HL-60 (cell line): ENCODE results near the gene PAQR9.

ENCODE experiments used
- DNase-seq, 2 experiments: peaks; one replicate each; pipeline ENCODE4 v3.0.0-alpha.2; 2010 to 2020; ENCODE audit warnings: low read depth in 1 of 2, low spot score in 1 of 2
- H3K27ac ChIP-seq: fragments of 250-450 bp; sonication (Bioruptor Pico); replicated peaks from 2 replicates; pipeline ENCODE4 v1.5.1; 2020; ENCODE audit warnings: mild to moderate bottlenecking, moderate library complexity
- H3K27me3 ChIP-seq: fragments of 250-450 bp; sonication (Bioruptor Pico); 2 replicates; pipeline ENCODE4 v1.5.1; 2021; ENCODE audit warnings: mild to moderate bottlenecking, moderate library complexity; ENCODE audit not compliant: insufficient read depth, poor library complexity, severe bottlenecking
- H3K4me3 ChIP-seq: replicated peaks from 2 replicates; pipeline ENCODE4 v1.5.1; 2011; ENCODE audit warnings: mild to moderate bottlenecking, control low read depth, low read length; ENCODE audit not compliant: insufficient read depth
- CTCF ChIP-seq: IDR thresholded peaks from one replicate; pipeline ENCODE4 v1.5.1; 2011; ENCODE audit warnings: low read length, control low read depth, inconsistent platforms; ENCODE audit not compliant: insufficient read depth
- GABPA ChIP-seq: IDR thresholded peaks from 2 replicates; pipeline ENCODE4 v1.6.1; 2012; ENCODE audit warnings: low read depth
- POLR2AphosphoS5 ChIP-seq: IDR thresholded peaks from 2 replicates; pipeline ENCODE4 v1.6.1; 2012; ENCODE audit warnings: low read depth
- REST ChIP-seq: IDR thresholded peaks from 2 replicates; pipeline ENCODE4 v1.6.1; 2012; ENCODE audit warnings: low read depth; ENCODE audit not compliant: insufficient replicate concordance
- SPI1 ChIP-seq: IDR thresholded peaks from 2 replicates; pipeline ENCODE4 v1.6.1; 2012; ENCODE audit warnings: low read depth, mild to moderate bottlenecking, borderline replicate concordance

PAQR9 gene

GRCh38 chr3:143001369-143002082 lies 38.1 kb upstream of the PAQR9 start, which contains the start of gene U2SURP:
Gene U2SURP (plus strand): TSS chr3:143001570. CDS start chr3:143001629, 59 bp downstream.
- DNase-seq = peak; percentile 97
- Histone ChIP-seq H3K4me3 (peak within 1 kb of the TSS; percentile 87), H3K27ac (peak within 1 kb of the TSS; percentile 94), H3K27me3 (no peaks in the 10 kb centered on the region)
- TF ChIP-seq SPI1 (no peak), POLR2AphosphoS5 (peak; percentile 86), CTCF (no peak), REST (peak; percentile 37), GABPA (peak; percentile 80)

- Histone ChIP-seq H3K27ac (peak overlapping the region; percentile 94), H3K4me3 (peak overlapping the region; percentile 87), H3K27me3 (no peaks in the 10 kb centered on the region)
- TF ChIP-seq SPI1 (no peak), REST (no peak), CTCF (no peak), GABPA (no peak), POLR2AphosphoS5 (no peak)
- peak in 1 of 2 experiments; percentile 79 for DNase-seq
Observed at GRCh38 chr3:143001034-143001368, 37.5 kb upstream of the PAQR9 start.

- Histone ChIP-seq H3K27ac (peak overlapping the region; percentile 94), H3K4me3 (peak overlapping the region; percentile 87), H3K27me3 (no peaks in the 10 kb centered on the region)
- no peak for DNase-seq
- no peak for TF ChIP-seq CTCF
- TF ChIP-seq REST = no peak
- TF ChIP-seq GABPA = no peak
- TF ChIP-seq POLR2AphosphoS5 = no peak
- no peak for TF ChIP-seq SPI1
Observed at GRCh38 chr3:143000528-143000927, 37.1 kb upstream of the PAQR9 start.
